Nucleus accumbens (tissue), 56 donors: Measurements from ENCODE around the gene EP400.
"Not testable (repeated sequence)": the region's sequence is repeated elsewhere in the genome, so short reads cannot be mapped to it uniquely, and the experiment has no call there.

Experiments used
- DNase-seq, 56 donors: peaks; one replicate each; lab custom pipeline; 2025; lab: John Stamatoyannopoulos, UW

EP400 gene

GRCh38 chr12:132036063-132036683 is 86.4 kb downstream of the EP400 start:
- DNase-seq, result no peak

GRCh38 chr12:132040906-132041606 is 91.3 kb downstream of the EP400 start:
- no peak for DNase-seq

GRCh38 chr12:132043216-132043615 is 93.5 kb downstream of the EP400 start:
- DNase-seq, result no peak

- peak in 1 of 56 donors; percentile 16 for DNase-seq
These were observed 94.2 kb downstream of the EP400 start for GRCh38 chr12:132043770-132044467.

GRCh38 chr12:132044661-132045412 is 95.1 kb downstream of the EP400 start:
- no peak for DNase-seq

- DNase-seq, result no peak
These were observed 96.0 kb downstream of the EP400 start for GRCh38 chr12:132045751-132046150.

- DNase-seq, result no peak
These were observed 96.8 kb downstream of the EP400 start for GRCh38 chr12:132046561-132046960.

GRCh38 chr12:132047630-132048029 is 97.9 kb downstream of the EP400 start:
- not testable (repeated sequence) for DNase-seq

- DNase-seq, result no peak
These were observed 99.7 kb downstream of the EP400 start for GRCh38 chr12:132049442-132049841.

GRCh38 chr12:132049876-132050275 is 100.1 kb downstream of the EP400 start:
- DNase-seq, result no peak

GRCh38 chr12:132051718-132052117 is 102.0 kb downstream of the EP400 start:
- peak in 1 of 56 donors; percentile 25 for DNase-seq

- DNase-seq, result no peak
These were observed 102.6 kb downstream of the EP400 start for GRCh38 chr12:132052196-132052932.

GRCh38 chr12:132053338-132054330 is 103.9 kb downstream of the EP400 start:
- no peak for DNase-seq

GRCh38 chr12:132054983-132055382 is 105.2 kb downstream of the EP400 start:
- DNase-seq, result no peak

GRCh38 chr12:132055535-132056096 is 105.9 kb downstream of the EP400 start:
- DNase-seq, result no peak

GRCh38 chr12:132056320-132056719 is 106.6 kb downstream of the EP400 start:
- DNase-seq, result no peak

GRCh38 chr12:132056951-132057350 is 107.2 kb downstream of the EP400 start:
- DNase-seq, result no peak

- DNase-seq, result no peak
These were observed 107.9 kb downstream of the EP400 start for GRCh38 chr12:132057691-132058090.

GRCh38 chr12:132061197-132061596 is 111.5 kb downstream of the EP400 start:
- no peak for DNase-seq
